HepG2 (cell line): ENCODE data around the gene STIP1. TPM values are rescaled to one million over a fixed set of nuclear protein-coding genes. Genes with fewer than 3 reads are reported as not detected.

ENCODE experiments used
- ATF7 ChIP-seq, 2 experiments: fragments of 450-650 bp in 1 of 2; sonication (generic) in 1 of 2; formaldehyde crosslinking in 1 of 2; IDR thresholded peaks; 2 replicates each; pipeline versions ENCODE4 v1.4.0 to v1.6.1; 2016 to 2020; ENCODE audit warnings: antibody characterized with exemption in 1 of 2, mild to moderate bottlenecking in 1 of 2, missing genetic modification reagents in 1 of 2
- ISL2 ChIP-seq: sonication (generic); formaldehyde crosslinking; IDR thresholded peaks from 2 replicates; pipeline ENCODE4 v1.5.0; 2020; ENCODE audit warnings: missing genetic modification reagents
- JARID2 ChIP-seq: sonication (generic); formaldehyde crosslinking; IDR thresholded peaks from 2 replicates; pipeline ENCODE4 v1.8.1; 2023; ENCODE audit warnings: missing genetic modification reagents, inconsistent platforms; ENCODE audit not compliant: insufficient replicate concordance
- MEIS2 ChIP-seq: sonication (generic); formaldehyde crosslinking; IDR thresholded peaks from 2 replicates; pipeline ENCODE4 v1.9.0; 2021; ENCODE audit warnings: mild to moderate bottlenecking, missing genetic modification reagents
- NFATC3 ChIP-seq: sonication (generic); formaldehyde crosslinking; IDR thresholded peaks from 2 replicates; pipeline ENCODE4 v1.5.1; 2020; ENCODE audit warnings: mild to moderate bottlenecking, missing genetic modification reagents
- NR3C1 ChIP-seq: sonication (generic); formaldehyde crosslinking; IDR thresholded peaks from 2 replicates; pipeline ENCODE4 v1.4.0; 2020; ENCODE audit warnings: missing genetic modification reagents
- SYNCRIP ChIP-seq: fragments of 200-400 bp; formaldehyde crosslinking; IDR thresholded peaks from 2 replicates; pipeline ENCODE4 v1.6.1; 2018; ENCODE audit warnings: mild to moderate bottlenecking, low read depth, low read length; ENCODE audit not compliant: insufficient read depth
- TEAD3 ChIP-seq: optimal IDR thresholded peaks from 2 replicates; pipeline ENCODE3; 2016; ENCODE audit warnings: borderline replicate concordance
- ZNF101 ChIP-seq: sonication (generic); formaldehyde crosslinking; IDR thresholded peaks from 2 replicates; pipeline ENCODE4 v1.4.0; 2020; ENCODE audit warnings: mild to moderate bottlenecking, low read depth, missing genetic modification reagents, borderline replicate concordance
- ZNF367 ChIP-seq: sonication (generic); formaldehyde crosslinking; IDR thresholded peaks from 2 replicates; pipeline ENCODE4 v1.4.0; 2020; ENCODE audit warnings: missing genetic modification reagents, borderline replicate concordance
- ZSCAN20 ChIP-seq: sonication (generic); formaldehyde crosslinking; IDR thresholded peaks from 2 replicates; pipeline ENCODE4 v1.4.0; 2020; ENCODE audit warnings: missing genetic modification reagents, mild to moderate bottlenecking, borderline replicate concordance
- polyA plus RNA-seq, 8 experiments: library from polyadenylated mRNA; depleted of rRNA in 3 of 8; stranded (reverse) in 7 of 8; unstranded in 1 of 8; fragments of >200 nt; fragmentation: Illumina TruSeq in 4 of 8; extraction: Trizol in 4 of 8; gene quantifications; 2 replicates each; pipeline versions ENCODE4 v1.2.1 to v1.2.3, GENCODE V29; 2011 to 2016; ENCODE audit warnings: low read depth in 4 of 8, missing spikeins in 1 of 8, mixed read lengths in 1 of 8; ENCODE audit not compliant: insufficient read depth in 1 of 8
- total RNA-seq, 5 experiments: library from RNA; depleted of rRNA; stranded (reverse); fragments of >200 nt; fragmentation: Illumina TruSeq; extraction: Trizol; gene quantifications; 2 replicates each; pipeline ENCODE4 v1.2.3, GENCODE V29; 2016; ENCODE audit warnings: low read depth in 1 of 5
- TF ChIP-seq, protein P1 (sequence below): sonication (generic); formaldehyde crosslinking; IDR thresholded peaks from 2 replicates; pipeline ENCODE4 v1.4.0; 2020; ENCODE audit warnings: missing genetic modification reagents
- TF ChIP-seq, protein P2 (sequence below): sonication (generic); formaldehyde crosslinking; IDR thresholded peaks from 2 replicates; pipeline ENCODE4 v1.5.1; 2020; ENCODE audit warnings: mild to moderate bottlenecking, missing genetic modification reagents, moderate library complexity
- TF ChIP-seq, protein P3 (sequence below): sonication (generic); formaldehyde crosslinking; IDR thresholded peaks from 2 replicates; pipeline ENCODE4 v1.9.0; 2021; ENCODE audit warnings: mild to moderate bottlenecking, missing genetic modification reagents
- TF ChIP-seq, protein P4 (sequence below): sonication (generic); formaldehyde crosslinking; IDR thresholded peaks from 2 replicates; pipeline ENCODE4 v1.4.0; 2020; ENCODE audit warnings: low read depth, mild to moderate bottlenecking, missing genetic modification reagents

Gene STIP1
- total and polyA plus RNA-seq, 2 of the 13 experiments (the other 11 are each of a cell fraction or from before 2014, with no cell fraction given) = 81.1 to 217 TPM

DNA sequence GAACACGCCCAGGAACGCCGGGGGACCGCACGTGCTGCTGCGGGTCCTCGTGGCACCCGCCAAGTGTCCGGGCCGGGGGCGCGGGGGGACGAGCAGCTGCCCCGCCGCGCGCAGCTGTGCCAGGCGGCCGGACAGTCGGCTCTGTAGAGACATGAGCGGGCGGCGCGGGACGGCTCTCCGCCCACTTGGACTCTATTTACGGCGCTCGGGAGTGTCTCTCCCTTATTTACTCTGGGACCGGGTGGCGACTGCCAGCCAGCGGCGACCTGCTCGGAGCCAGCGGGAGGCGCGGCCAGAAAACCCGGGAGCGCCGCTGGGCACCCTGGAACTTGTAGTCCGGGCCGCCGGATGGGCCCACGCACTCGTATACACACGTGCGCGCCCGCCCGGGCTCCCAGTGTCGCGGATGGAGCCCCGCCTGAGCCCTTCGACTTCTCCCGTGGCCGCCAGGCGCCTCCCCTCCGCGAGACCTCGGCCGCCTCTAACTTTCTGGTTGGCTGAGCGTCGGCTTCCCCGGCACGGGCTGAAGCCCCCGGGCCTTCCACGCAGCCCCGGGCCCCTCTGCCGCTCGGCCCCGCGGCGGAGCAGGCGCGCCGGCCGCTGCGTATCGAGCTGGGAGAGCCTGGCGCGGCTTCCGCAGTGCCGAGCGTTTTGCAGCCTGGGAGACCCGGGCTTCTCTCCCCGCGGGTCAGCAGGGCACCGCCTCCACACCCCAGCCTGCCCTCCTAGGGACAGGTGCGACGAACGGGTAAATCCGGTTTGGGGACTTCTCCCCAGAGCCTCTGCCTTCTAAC lies 19.9 kb upstream of the STIP1 start, which contains the start of gene MACROD1 (continued):
- TF ChIP-seq ZSCAN20 (CRISPR knock-in tag) (0 out of 2 replicates have a peak, but pooled peaks have one; percentile 20), ZNF101 (CRISPR knock-in tag) (no peak; the same call in 1 of the 2 replicates), NFATC3 (CRISPR knock-in tag) (no peak), TEAD3 (no peak), JARID2 (no peak), SYNCRIP (no peak), MEIS2 (CRISPR knock-in tag) (peak; percentile 25; the same call in 1 of the 2 replicates), ISL2 (CRISPR knock-in tag) (no peak), NR3C1 (no peak), ZNF367 (CRISPR knock-in tag) (no peak), ATF7 (IDR thresholded peaks at IDR 0.05) (no peak), ATF7 (CRISPR knock-in tag; IDR thresholded peaks at IDR 0.05) (no peak)
- TF ChIP-seq, protein P1, sequence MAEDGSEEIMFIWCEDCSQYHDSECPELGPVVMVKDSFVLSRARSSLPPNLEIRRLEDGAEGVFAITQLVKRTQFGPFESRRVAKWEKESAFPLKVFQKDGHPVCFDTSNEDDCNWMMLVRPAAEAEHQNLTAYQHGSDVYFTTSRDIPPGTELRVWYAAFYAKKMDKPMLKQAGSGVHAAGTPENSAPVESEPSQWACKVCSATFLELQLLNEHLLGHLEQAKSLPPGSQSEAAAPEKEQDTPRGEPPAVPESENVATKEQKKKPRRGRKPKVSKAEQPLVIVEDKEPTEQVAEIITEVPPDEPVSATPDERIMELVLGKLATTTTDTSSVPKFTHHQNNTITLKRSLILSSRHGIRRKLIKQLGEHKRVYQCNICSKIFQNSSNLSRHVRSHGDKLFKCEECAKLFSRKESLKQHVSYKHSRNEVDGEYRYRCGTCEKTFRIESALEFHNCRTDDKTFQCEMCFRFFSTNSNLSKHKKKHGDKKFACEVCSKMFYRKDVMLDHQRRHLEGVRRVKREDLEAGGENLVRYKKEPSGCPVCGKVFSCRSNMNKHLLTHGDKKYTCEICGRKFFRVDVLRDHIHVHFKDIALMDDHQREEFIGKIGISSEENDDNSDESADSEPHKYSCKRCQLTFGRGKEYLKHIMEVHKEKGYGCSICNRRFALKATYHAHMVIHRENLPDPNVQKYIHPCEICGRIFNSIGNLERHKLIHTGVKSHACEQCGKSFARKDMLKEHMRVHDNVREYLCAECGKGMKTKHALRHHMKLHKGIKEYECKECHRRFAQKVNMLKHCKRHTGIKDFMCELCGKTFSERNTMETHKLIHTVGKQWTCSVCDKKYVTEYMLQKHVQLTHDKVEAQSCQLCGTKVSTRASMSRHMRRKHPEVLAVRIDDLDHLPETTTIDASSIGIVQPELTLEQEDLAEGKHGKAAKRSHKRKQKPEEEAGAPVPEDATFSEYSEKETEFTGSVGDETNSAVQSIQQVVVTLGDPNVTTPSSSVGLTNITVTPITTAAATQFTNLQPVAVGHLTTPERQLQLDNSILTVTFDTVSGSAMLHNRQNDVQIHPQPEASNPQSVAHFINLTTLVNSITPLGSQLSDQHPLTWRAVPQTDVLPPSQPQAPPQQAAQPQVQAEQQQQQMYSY (CRISPR knock-in tag) = peak; percentile 61; the same call in 1 of the 2 replicates
- TF ChIP-seq, protein P2, sequence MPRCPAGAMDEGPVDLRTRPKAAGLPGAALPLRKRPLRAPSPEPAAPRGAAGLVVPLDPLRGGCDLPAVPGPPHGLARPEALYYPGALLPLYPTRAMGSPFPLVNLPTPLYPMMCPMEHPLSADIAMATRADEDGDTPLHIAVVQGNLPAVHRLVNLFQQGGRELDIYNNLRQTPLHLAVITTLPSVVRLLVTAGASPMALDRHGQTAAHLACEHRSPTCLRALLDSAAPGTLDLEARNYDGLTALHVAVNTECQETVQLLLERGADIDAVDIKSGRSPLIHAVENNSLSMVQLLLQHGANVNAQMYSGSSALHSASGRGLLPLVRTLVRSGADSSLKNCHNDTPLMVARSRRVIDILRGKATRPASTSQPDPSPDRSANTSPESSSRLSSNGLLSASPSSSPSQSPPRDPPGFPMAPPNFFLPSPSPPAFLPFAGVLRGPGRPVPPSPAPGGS (CRISPR knock-in tag) = peak; percentile 56; the same call in 1 of the 2 replicates
- TF ChIP-seq, protein P3, sequence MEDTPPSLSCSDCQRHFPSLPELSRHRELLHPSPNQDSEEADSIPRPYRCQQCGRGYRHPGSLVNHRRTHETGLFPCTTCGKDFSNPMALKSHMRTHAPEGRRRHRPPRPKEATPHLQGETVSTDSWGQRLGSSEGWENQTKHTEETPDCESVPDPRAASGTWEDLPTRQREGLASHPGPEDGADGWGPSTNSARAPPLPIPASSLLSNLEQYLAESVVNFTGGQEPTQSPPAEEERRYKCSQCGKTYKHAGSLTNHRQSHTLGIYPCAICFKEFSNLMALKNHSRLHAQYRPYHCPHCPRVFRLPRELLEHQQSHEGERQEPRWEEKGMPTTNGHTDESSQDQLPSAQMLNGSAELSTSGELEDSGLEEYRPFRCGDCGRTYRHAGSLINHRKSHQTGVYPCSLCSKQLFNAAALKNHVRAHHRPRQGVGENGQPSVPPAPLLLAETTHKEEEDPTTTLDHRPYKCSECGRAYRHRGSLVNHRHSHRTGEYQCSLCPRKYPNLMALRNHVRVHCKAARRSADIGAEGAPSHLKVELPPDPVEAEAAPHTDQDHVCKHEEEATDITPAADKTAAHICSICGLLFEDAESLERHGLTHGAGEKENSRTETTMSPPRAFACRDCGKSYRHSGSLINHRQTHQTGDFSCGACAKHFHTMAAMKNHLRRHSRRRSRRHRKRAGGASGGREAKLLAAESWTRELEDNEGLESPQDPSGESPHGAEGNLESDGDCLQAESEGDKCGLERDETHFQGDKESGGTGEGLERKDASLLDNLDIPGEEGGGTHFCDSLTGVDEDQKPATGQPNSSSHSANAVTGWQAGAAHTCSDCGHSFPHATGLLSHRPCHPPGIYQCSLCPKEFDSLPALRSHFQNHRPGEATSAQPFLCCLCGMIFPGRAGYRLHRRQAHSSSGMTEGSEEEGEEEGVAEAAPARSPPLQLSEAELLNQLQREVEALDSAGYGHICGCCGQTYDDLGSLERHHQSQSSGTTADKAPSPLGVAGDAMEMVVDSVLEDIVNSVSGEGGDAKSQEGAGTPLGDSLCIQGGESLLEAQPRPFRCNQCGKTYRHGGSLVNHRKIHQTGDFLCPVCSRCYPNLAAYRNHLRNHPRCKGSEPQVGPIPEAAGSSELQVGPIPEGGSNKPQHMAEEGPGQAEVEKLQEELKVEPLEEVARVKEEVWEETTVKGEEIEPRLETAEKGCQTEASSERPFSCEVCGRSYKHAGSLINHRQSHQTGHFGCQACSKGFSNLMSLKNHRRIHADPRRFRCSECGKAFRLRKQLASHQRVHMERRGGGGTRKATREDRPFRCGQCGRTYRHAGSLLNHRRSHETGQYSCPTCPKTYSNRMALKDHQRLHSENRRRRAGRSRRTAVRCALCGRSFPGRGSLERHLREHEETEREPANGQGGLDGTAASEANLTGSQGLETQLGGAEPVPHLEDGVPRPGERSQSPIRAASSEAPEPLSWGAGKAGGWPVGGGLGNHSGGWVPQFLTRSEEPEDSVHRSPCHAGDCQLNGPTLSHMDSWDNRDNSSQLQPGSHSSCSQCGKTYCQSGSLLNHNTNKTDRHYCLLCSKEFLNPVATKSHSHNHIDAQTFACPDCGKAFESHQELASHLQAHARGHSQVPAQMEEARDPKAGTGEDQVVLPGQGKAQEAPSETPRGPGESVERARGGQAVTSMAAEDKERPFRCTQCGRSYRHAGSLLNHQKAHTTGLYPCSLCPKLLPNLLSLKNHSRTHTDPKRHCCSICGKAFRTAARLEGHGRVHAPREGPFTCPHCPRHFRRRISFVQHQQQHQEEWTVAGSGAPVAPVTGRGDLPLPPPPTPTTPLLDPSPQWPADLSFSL (CRISPR knock-in tag) = no peak
- TF ChIP-seq, protein P4, sequence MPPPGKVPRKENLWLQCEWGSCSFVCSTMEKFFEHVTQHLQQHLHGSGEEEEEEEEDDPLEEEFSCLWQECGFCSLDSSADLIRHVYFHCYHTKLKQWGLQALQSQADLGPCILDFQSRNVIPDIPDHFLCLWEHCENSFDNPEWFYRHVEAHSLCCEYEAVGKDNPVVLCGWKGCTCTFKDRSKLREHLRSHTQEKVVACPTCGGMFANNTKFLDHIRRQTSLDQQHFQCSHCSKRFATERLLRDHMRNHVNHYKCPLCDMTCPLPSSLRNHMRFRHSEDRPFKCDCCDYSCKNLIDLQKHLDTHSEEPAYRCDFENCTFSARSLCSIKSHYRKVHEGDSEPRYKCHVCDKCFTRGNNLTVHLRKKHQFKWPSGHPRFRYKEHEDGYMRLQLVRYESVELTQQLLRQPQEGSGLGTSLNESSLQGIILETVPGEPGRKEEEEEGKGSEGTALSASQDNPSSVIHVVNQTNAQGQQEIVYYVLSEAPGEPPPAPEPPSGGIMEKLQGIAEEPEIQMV (CRISPR knock-in tag) = peak; percentile 19; the same call in 1 of the 2 replicates
